Loucy (cell line): ENCODE measurements around the gene CEP112.

ENCODE experiments used
- H2AFZ ChIP-seq: fragments of 200-600 bp; sonication (generic); 2 replicates; pipeline ENCODE4 v1.6.0; 2016; ENCODE audit warnings: antibody characterized with exemption, mild to moderate bottlenecking, low read length, moderate library complexity
- H3F3A ChIP-seq: fragments of 200-600 bp; 2 replicates; pipeline ENCODE4 v1.6.0; 2016; ENCODE audit warnings: antibody characterized with exemption, low read depth, mild to moderate bottlenecking
- H3K27me3 ChIP-seq: fragments of 200-600 bp; sonication (generic); 2 replicates; pipeline ENCODE4 v1.6.1; 2014; ENCODE audit warnings: low read length, mild to moderate bottlenecking; ENCODE audit not compliant: insufficient read depth, poor library complexity, severe bottlenecking
- H3K36me3 ChIP-seq: fragments of 200-600 bp; sonication (generic); 2 replicates; pipeline ENCODE4 v1.6.1; 2016; ENCODE audit warnings: low read length; ENCODE audit not compliant: insufficient read depth
- H3K4me1 ChIP-seq: fragments of 200-600 bp; sonication (generic); 2 replicates; pipeline ENCODE4 v1.5.1; 2014; ENCODE audit warnings: low read length, mild to moderate bottlenecking; ENCODE audit not compliant: insufficient read depth, poor library complexity, severe bottlenecking
- H3K4me2 ChIP-seq: fragments of 200-600 bp; sonication (generic); 2 replicates; pipeline ENCODE4 v1.6.0; 2014; ENCODE audit warnings: antibody characterized with exemption, low read length, low read depth, mild to moderate bottlenecking; ENCODE audit not compliant: poor library complexity, severe bottlenecking
- H3K4me3 ChIP-seq: fragments of 200-600 bp; sonication (generic); 2 replicates; pipeline ENCODE4 v1.5.1; 2014; ENCODE audit warnings: low read length, mild to moderate bottlenecking, mixed read lengths; ENCODE audit not compliant: poor library complexity, severe bottlenecking
- H3K79me2 ChIP-seq: fragments of 200-600 bp; sonication (generic); 2 replicates; pipeline ENCODE4 v1.6.1; 2014; ENCODE audit warnings: low read length; ENCODE audit not compliant: insufficient read depth
- H3K9ac ChIP-seq: fragments of 200-600 bp; sonication (generic); 2 replicates; pipeline ENCODE4 v1.6.0; 2014; ENCODE audit warnings: mild to moderate bottlenecking, low read depth, low read length, moderate library complexity; ENCODE audit not compliant: poor library complexity, severe bottlenecking
- H3K9me2 ChIP-seq: fragments of 200-600 bp; sonication (generic); replicated peaks from 2 replicates; pipeline ENCODE4 v1.6.1; 2016; ENCODE audit warnings: low read depth, low read length, mixed read lengths
- H3K9me3 ChIP-seq: fragments of 200-600 bp; sonication (generic); 2 replicates; pipeline ENCODE4 v1.6.1; 2014; ENCODE audit warnings: mild to moderate bottlenecking, antibody characterized with exemption, low read length, low read depth; ENCODE audit not compliant: insufficient read depth
- H4K20me1 ChIP-seq: fragments of 200-600 bp; sonication (generic); 2 replicates; pipeline ENCODE4 v1.6.0; 2014; ENCODE audit warnings: antibody characterized with exemption, low read length, mild to moderate bottlenecking; ENCODE audit not compliant: insufficient read depth, poor library complexity, severe bottlenecking
- CTCF ChIP-seq: fragments of 200-600 bp; sonication (generic); conservative IDR thresholded peaks from 2 replicates; pipeline ENCODE4 v1.5.1; 2014; ENCODE audit warnings: mild to moderate bottlenecking, antibody characterized with exemption, low read length
- EZH2phosphoT487 ChIP-seq: fragments of 200-600 bp; IDR thresholded peaks from 2 replicates; pipeline ENCODE4 v1.6.1; 2018; ENCODE audit warnings: antibody characterized with exemption, mild to moderate bottlenecking, moderate library complexity, borderline replicate concordance

Gene CEP112

GRCh38 chr17:65674246-65675045 is 517.5 kb downstream of the CEP112 start:
- Histone ChIP-seq H3K9me3 (no peaks in the 10 kb centered on the region), H3K9ac (no peak overlapping the region), H3K9me2 (no peaks in the 10 kb centered on the region), H3K4me2 (no peak overlapping the region), H3K4me3 (no peak overlapping the region), H3K79me2 (no peaks in the 10 kb centered on the region), H4K20me1 (no peaks in the 10 kb centered on the region), H3K36me3 (no peaks in the 10 kb centered on the region), H2AFZ (no peak overlapping the region), H3K4me1 (no peaks in the 10 kb centered on the region), H3F3A (no peaks in the 10 kb centered on the region), H3K27me3 (no peaks in the 10 kb centered on the region)
- TF ChIP-seq EZH2phosphoT487 (no peak), CTCF (no peak)

- no peaks in the 10 kb centered on the region for H3F3A ChIP-seq
- no peaks in the 10 kb centered on the region for H4K20me1 ChIP-seq
- H3K9me2 ChIP-seq, result no peaks in the 10 kb centered on the region
- no peak overlapping the region for H3K4me3 ChIP-seq
- no peaks in the 10 kb centered on the region for H3K79me2 ChIP-seq
- H3K9me3 ChIP-seq, result no peaks in the 10 kb centered on the region
- no peaks in the 10 kb centered on the region for H3K4me1 ChIP-seq
- TF ChIP-seq CTCF (no peak), EZH2phosphoT487 (no peak)
- H3K9ac ChIP-seq, result no peak overlapping the region
- H3K36me3 ChIP-seq, result no peaks in the 10 kb centered on the region
- H3K27me3 ChIP-seq, result no peaks in the 10 kb centered on the region
- no peak overlapping the region for H3K4me2 ChIP-seq
- no peak overlapping the region for H2AFZ ChIP-seq
These were observed 521.1 kb downstream of the CEP112 start for GRCh38 chr17:65670667-65671371.

GRCh38 chr17:65668211-65668610 is 523.7 kb downstream of the CEP112 start:
- Histone ChIP-seq H4K20me1 (no peaks in the 10 kb centered on the region), H3F3A (no peaks in the 10 kb centered on the region), H3K79me2 (no peaks in the 10 kb centered on the region), H3K9me2 (no peaks in the 10 kb centered on the region), H3K4me3 (no peak overlapping the region), H2AFZ (no peak overlapping the region), H3K4me2 (no peak overlapping the region), H3K27me3 (no peaks in the 10 kb centered on the region), H3K9ac (no peak overlapping the region), H3K4me1 (no peaks in the 10 kb centered on the region), H3K36me3 (no peaks in the 10 kb centered on the region), H3K9me3 (no peaks in the 10 kb centered on the region)
- TF ChIP-seq EZH2phosphoT487, result no peak
- no peak for TF ChIP-seq CTCF
